Endodermal cell (in vitro differentiated cells): Measurements from ENCODE around the gene NGDN. TPM values are rescaled to one million over a fixed set of nuclear protein-coding genes. Genes with fewer than 3 reads are reported as not detected.
A peak's percentile ranks its signal among the peaks of the same experiment; 100 is the strongest.

Experiments used
- DNase-seq: peaks from one replicate; pipeline ENCODE4 v3.0.0-alpha.2; 2017
- H3K27ac ChIP-seq: 2 replicates; pipeline ENCODE4 v1.5.1; 2013; ENCODE audit warnings: mild to moderate bottlenecking, low read depth, low read length, moderate library complexity
- H3K27me3 ChIP-seq: 2 replicates; pipeline ENCODE4 v1.6.1; 2013; ENCODE audit warnings: mild to moderate bottlenecking, low read length, moderate library complexity; ENCODE audit not compliant: insufficient read depth, control insufficient read depth, poor library complexity, severe bottlenecking
- H3K36me3 ChIP-seq: 2 replicates; pipeline ENCODE4 v1.7.0; 2013; ENCODE audit warnings: mild to moderate bottlenecking, low read length, moderate library complexity; ENCODE audit not compliant: control insufficient read depth, insufficient read depth
- H3K4me1 ChIP-seq: one replicate; pipeline ENCODE4 v1.7.0; 2013; ENCODE audit warnings: low read length; ENCODE audit not compliant: control insufficient read depth, insufficient read depth
- H3K4me3 ChIP-seq: 2 replicates; pipeline ENCODE4 v1.5.1; 2013; ENCODE audit warnings: mild to moderate bottlenecking, low read length, moderate library complexity
- H3K9ac ChIP-seq: 2 replicates; pipeline ENCODE4 v1.6.1; 2013; ENCODE audit warnings: mild to moderate bottlenecking, low read length, moderate library complexity; ENCODE audit not compliant: poor library complexity, severe bottlenecking; ENCODE audit errors: extremely low read depth
- H3K9me3 ChIP-seq: 2 replicates; pipeline ENCODE4 v1.6.1; 2013; ENCODE audit warnings: mild to moderate bottlenecking, low read length, moderate library complexity; ENCODE audit not compliant: control insufficient read depth
- H3K27ac Mint-ChIP-seq: 2 replicates; pipeline ENCODE4 v1.8.0; 2020; ENCODE audit warnings: mixed read lengths
- H3K27me3 Mint-ChIP-seq: 2 replicates; pipeline ENCODE4 v1.8.0; 2021; ENCODE audit warnings: mild to moderate bottlenecking, mixed read lengths; ENCODE audit not compliant: insufficient read depth
- H3K36me3 Mint-ChIP-seq: 2 replicates; pipeline ENCODE4 v1.8.0; 2020; ENCODE audit warnings: low read depth, mixed read lengths
- H3K4me1 Mint-ChIP-seq: 2 replicates; pipeline ENCODE4 v1.8.0; 2020; ENCODE audit warnings: mixed read lengths
- H3K4me3 Mint-ChIP-seq: 2 replicates; pipeline ENCODE4 v1.8.0; 2020; ENCODE audit warnings: mild to moderate bottlenecking, moderate library complexity, mixed read lengths
- H3K9me3 Mint-ChIP-seq: 2 replicates; pipeline ENCODE4 v1.8.0; 2020; ENCODE audit warnings: mild to moderate bottlenecking, mixed read lengths
- WGBS, 2 experiments: methylation state at CpG; one replicate each; pipeline versions ENCODE4 v1.1.5 to v1.1.7; 2013; ENCODE audit warnings: missing lambda C conversion rate in 2 of 2, mixed read lengths in 1 of 2; ENCODE audit not compliant: insufficient coverage in 1 of 2, insufficient read length in 1 of 2; 5-methylcytosine and 5-hydroxymethylcytosine counted together
- long read RNA-seq, 4 experiments: library from polyadenylated mRNA in 2 of 4; library from RNA in 1 of 4; library from capped mRNA in 1 of 4; stranded (forward) in 3 of 4; unstranded in 1 of 4; transcript quantifications; one replicate each; pipeline ENCODE4 v2.0.0, GENCODE V29; 2020 to 2021; ENCODE audit warnings: inconsistent platforms in 1 of 4
- polyA plus RNA-seq, 2 experiments: library from polyadenylated mRNA; stranded (reverse); fragments of 50-300 nt; gene quantifications; one replicate each; pipeline ENCODE4 v1.2.3, GENCODE V29; 2013
- total RNA-seq, 2 donors: library from RNA; stranded (reverse); fragmentation: NEBNext Ultra II Directional in 1 of 2; extraction: Animal tissue kit (Norgen Biotek cat#: 25700) in 1 of 2; gene quantifications; 2 replicates in 1 of 2; 3 replicates in 1 of 2; pipeline ENCODE4 v1.2.1, GENCODE V29; 2021
- TF ChIP-seq, protein P1 (sequence below): fragments of 200-600 bp; sonication (generic); conservative IDR thresholded peaks from 2 replicates; pipeline ENCODE4 v1.5.0; 2021; ENCODE audit warnings: antibody characterized with exemption, mild to moderate bottlenecking

Gene NGDN, protein sequence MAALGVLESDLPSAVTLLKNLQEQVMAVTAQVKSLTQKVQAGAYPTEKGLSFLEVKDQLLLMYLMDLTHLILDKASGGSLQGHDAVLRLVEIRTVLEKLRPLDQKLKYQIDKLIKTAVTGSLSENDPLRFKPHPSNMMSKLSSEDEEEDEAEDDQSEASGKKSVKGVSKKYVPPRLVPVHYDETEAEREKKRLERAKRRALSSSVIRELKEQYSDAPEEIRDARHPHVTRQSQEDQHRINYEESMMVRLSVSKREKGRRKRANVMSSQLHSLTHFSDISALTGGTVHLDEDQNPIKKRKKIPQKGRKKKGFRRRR
- 10 to 100 TPM; 43.2 to 45.3 TPM for total RNA-seq
- polyA plus RNA-seq (2013, experiment 1 of 2), result 59.9 TPM
- 47.9 TPM for polyA plus RNA-seq (2013, experiment 2 of 2)
- long read RNA-seq, experiment 1, partial matches to known transcripts, result 6 of 11 reads
- long read RNA-seq, experiment 1, other reads (novel, unspliced or antisense), result 4 of 11 reads
- long read RNA-seq, experiment 2, transcript NGDN-202 (11 exons, 1,143 nt), result major isoform, 68 of 78 reads
- long read RNA-seq, experiment 2, partial matches to known transcripts, result 2 of 78 reads
- long read RNA-seq, experiment 2, other reads (novel, unspliced or antisense), result 8 of 78 reads
- long read RNA-seq, experiment 3, transcript NGDN-202 (11 exons, 1,143 nt), result major isoform, 54 of 89 reads
- long read RNA-seq, experiment 3, partial matches to known transcripts, result 9 of 89 reads
- long read RNA-seq, experiment 3, other reads (novel, unspliced or antisense), result 22 of 89 reads
- long read RNA-seq, experiment 4, transcript NGDN-208 (3 exons, 803 nt), result minor isoform, 10 of 162 reads
- long read RNA-seq, experiment 4, transcript NGDN-202 (11 exons, 1,143 nt), result major isoform, 120 of 162 reads
- long read RNA-seq, experiment 4, partial matches to known transcripts, result 16 of 162 reads
- long read RNA-seq, experiment 4, other reads (novel, unspliced or antisense), result 14 of 162 reads

DNA sequence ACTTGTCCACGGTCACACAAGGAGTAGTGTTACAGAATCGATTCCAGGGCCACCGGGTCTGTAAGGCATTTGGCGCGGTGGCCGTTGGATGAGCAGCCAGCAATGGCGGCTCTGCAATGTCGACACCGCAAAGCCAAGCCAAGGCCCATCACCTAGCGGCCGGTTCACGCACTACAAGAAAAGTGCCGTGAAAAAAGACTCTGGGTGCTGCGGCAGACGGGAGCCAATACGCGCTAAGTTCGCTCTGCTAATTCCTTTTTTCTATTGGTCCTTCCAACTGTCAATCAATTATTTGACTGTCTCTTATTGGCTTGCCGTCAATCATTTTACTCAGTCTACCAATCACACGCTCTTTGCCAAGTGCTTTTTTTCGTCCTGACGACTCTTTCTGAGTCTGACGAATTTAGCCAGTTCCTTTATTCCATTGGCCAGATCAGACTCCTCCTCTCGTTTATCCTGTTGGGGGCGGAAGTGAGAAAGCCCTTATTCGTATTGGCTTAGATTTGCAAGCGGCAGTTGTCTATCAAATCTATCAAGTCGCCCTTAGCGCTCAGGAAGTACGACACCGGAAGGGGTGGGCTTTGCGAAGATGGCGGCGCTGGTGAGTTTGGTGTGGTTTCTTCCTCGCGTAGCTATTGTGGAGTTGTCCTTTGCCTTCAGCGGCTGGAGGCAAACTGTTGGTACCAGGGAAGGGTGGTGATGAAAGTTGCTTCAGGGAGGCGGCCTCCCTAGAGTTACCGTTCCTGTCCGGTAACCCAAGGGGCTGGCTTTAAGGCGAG is at the start of gene NGDN:
Gene NGDN, plus strand, starts transcription at position 577 of the 779 bp plus-strand sequence. Its CDS starts 13 bp downstream, at position 590.
- H3K4me3 ChIP-seq, result peak within 1 kb of the TSS; percentile 97
- peaks cover 6% of the 10 kb centered on the region for H3K4me1 Mint-ChIP-seq
- H3K27ac Mint-ChIP-seq, result no peak within 1 kb of the TSS
- H3K27ac ChIP-seq, result peak within 1 kb of the TSS; percentile 27
- H3K36me3 Mint-ChIP-seq, result peaks cover 16% of the 10 kb centered on the region
- H3K36me3 ChIP-seq, result peaks cover 36% of the 10 kb centered on the region
- TF ChIP-seq, protein P1, sequence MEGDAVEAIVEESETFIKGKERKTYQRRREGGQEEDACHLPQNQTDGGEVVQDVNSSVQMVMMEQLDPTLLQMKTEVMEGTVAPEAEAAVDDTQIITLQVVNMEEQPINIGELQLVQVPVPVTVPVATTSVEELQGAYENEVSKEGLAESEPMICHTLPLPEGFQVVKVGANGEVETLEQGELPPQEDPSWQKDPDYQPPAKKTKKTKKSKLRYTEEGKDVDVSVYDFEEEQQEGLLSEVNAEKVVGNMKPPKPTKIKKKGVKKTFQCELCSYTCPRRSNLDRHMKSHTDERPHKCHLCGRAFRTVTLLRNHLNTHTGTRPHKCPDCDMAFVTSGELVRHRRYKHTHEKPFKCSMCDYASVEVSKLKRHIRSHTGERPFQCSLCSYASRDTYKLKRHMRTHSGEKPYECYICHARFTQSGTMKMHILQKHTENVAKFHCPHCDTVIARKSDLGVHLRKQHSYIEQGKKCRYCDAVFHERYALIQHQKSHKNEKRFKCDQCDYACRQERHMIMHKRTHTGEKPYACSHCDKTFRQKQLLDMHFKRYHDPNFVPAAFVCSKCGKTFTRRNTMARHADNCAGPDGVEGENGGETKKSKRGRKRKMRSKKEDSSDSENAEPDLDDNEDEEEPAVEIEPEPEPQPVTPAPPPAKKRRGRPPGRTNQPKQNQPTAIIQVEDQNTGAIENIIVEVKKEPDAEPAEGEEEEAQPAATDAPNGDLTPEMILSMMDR, result peak; percentile 89
- peaks cover 16% of the 10 kb centered on the region for H3K27me3 Mint-ChIP-seq
- no peaks in the 10 kb centered on the region for H3K9me3 ChIP-seq
- H3K9me3 Mint-ChIP-seq, result no peaks in the 10 kb centered on the region
- peak; percentile 99 for DNase-seq
- no peaks in the 10 kb centered on the region for H3K4me1 ChIP-seq
- H3K27me3 ChIP-seq, result peaks cover 8% of the 10 kb centered on the region
- WGBS, 2 experiments, result 3 to 4% methylated on average over 33 to 41 of the region's 41 CpGs
- H3K9ac ChIP-seq, result peak within 1 kb of the TSS; percentile 85
- H3K4me3 Mint-ChIP-seq, result no peak within 1 kb of the TSS

DNA sequence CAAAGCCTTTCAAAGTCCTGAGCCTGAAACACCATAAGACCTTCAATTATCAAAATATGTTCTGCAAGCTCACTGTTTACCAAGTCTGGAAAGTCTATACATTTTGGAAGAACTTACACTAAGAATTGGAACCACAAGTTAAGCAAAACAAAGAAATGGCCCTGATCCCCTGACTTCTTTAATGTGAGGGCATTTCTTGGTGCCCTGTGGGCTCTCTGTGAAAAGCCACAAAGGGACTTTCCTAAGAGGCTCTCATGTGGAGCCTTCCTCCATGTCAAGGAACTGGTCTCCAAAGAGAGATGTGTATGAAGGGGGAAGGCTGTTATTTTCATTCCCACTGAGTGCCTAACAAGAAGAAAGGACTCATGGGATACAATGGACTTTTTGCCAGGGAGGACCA is 47.9 kb upstream of the NGDN start:
- no peak for DNase-seq

More for the DNA sequence above, 47.9 kb upstream of the NGDN start:
- Histone ChIP-seq H3K36me3 (no peaks in the 10 kb centered on the region), H3K27me3 (peaks cover 5% of the 10 kb centered on the region), H3K27ac (no peak overlapping the region), H3K9me3 (no peaks in the 10 kb centered on the region), H3K9ac (no peak overlapping the region), H3K4me1 (no peaks in the 10 kb centered on the region), H3K4me3 (no peak overlapping the region)
- Mint-ChIP-seq H3K27me3 (peaks cover 34% of the 10 kb centered on the region), H3K36me3 (no peaks in the 10 kb centered on the region), H3K27ac (no peak overlapping the region), H3K4me3 (no peak overlapping the region), H3K4me1 (peaks cover 10% of the 10 kb centered on the region), H3K9me3 (no peaks in the 10 kb centered on the region)
- TF ChIP-seq, protein P1, result no peak
